AG08396 (cell line): ENCODE results near the gene SLC8A1.

Source experiments
- DNase-seq: peaks from one replicate; pipeline ENCODE4 v3.0.0; 2012; ENCODE audit warnings: low spot score, mixed read lengths

SLC8A1 gene

GRCh38 chr2:40193670-40194026 lies 258.2 kb downstream of the SLC8A1 start:
- DNase-seq: no peak

GRCh38 chr2:40192864-40193669 lies 258.8 kb downstream of the SLC8A1 start:
- no peak for DNase-seq

DNA sequence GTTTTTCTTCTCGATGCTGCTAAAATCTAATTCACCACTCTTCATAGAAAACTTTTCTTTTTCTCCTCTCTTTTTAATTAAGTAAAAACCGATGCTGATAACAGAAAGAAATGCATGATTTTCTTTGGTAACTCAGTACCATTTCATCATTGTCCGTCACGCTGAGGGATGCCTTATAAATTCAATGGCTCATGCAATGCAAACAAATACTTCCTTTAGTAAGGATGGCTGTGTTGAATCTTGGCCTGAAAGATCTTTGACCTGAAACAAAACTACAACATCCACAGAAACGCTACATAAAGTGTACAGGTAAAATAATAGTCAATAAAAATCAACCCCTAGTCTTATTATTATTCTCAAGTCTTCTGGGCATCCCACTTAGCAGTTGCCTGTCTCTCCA lies 261.4 kb downstream of the SLC8A1 start:
- DNase-seq: no peak

GRCh38 chr2:40189881-40190280 lies 262.0 kb downstream of the SLC8A1 start:
- no peak for DNase-seq

- no peak for DNase-seq
Observed at GRCh38 chr2:40187054-40187453, 264.8 kb downstream of the SLC8A1 start.

- no peak for DNase-seq
Observed at GRCh38 chr2:40184551-40184950, 267.3 kb downstream of the SLC8A1 start.

GRCh38 chr2:40181855-40182254 lies 270.0 kb downstream of the SLC8A1 start:
- no peak for DNase-seq

GRCh38 chr2:40179801-40180200 lies 272.1 kb downstream of the SLC8A1 start:
- DNase-seq: no peak

DNA sequence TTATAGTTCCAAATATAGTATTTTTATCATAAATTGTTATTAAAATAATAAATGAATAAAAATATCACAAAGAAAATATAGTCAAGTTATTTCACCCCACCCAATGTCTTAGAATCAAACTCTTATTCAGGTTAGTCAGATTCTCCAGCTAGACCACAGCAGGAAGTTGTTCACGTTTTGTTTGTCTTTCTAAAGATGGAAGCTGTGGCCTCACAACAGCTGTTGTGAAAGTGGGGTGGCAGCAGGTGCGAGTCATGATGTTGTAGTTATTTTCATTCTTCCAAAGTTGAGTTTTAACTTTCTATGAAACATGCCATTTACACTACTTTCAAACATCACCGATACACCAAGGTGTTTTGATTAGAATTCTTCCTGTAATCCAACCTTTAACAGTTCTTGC lies 272.9 kb downstream of the SLC8A1 start:
- peak; percentile 13 for DNase-seq

DNA sequence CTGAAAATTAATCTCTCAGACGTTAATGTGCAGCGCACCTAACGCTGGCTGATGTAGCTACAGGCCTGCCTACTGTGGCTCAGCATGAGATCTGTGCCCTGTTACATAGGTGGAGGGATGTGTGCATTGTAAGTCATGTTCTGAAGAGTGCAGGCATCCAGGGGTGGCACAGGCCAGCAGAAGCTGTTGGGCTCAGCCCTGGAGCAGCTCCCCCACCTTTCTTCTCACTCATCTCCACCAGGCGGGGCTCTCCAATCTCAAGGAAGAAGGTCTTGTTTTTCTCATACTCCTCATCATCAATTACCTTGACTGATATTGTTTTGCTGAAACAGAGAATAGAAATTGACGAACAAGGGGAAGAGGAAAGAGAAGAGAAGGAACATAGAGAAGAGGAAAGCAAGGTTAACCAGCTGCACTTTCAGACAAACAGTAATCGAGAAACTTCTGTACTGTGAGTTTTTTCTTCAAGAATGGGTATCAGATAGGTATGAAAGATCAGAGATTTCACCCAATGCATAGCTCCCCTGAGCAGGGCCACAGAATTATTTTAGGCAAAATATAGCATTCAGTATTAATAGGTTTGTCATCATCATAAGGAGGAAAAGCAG lies 273.6 kb downstream of the SLC8A1 start:
- DNase-seq: no peak

- no peak for DNase-seq
Observed at GRCh38 chr2:40177366-40177765, 274.5 kb downstream of the SLC8A1 start.

GRCh38 chr2:40173276-40173675 lies 278.6 kb downstream of the SLC8A1 start:
- no peak for DNase-seq

DNA sequence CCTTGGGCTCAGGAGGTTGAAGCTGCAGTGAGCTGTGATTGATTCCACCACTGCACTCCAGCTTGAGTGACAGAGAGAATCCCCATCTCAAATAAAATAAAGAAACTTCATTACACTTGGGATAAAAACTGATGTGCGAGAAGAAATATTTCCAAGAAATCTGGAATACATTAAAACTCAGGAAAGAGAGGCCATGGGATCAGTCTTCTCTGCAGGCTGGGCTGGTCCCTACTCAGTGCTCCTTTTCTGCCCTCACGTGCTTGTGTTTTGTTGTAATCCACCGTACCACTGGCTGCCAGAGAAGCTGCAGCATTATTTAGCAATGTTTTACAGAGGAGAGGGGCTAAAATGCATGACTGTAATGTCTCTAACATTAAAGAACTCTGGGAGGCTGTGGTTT lies 282.0 kb downstream of the SLC8A1 start:
- no peak for DNase-seq

DNA sequence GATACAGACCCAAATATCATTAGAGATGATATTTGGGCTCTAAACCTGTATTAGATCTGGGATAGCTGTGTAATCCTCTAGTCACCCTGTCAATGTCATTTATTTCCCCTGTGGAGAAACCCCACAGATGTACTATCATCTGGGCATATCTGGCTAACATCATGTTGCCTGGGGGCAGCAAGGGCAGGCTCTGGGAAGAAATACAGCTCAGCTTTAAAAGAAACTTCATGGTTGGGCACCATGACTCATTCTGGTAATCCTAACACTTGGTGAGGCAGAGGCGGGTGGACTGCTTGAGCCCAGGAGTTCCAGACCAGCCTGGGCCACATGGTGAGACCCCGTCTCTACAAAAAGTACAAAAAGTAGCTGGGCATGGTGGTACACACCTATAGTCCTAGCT lies 282.5 kb downstream of the SLC8A1 start:
- no peak for DNase-seq

DNA sequence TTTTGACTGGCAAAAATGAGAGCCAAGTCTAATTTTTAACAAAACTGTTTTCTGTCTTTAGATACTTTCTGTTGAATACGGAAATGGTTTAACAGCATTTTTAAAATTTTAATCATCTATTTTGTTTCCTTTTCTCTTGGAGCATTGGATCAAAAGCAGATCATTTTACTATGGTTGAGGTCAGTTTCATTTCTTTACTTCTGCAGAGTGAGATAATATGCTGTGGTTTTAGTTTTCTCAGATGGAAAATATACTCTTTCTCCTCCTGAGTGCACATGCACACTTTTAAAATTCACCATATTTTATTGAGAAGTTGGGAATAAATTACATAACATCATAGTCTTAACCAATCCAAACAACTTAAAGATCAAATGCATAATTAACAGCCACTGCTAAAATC lies 283.3 kb downstream of the SLC8A1 start:
- no peak for DNase-seq

DNA sequence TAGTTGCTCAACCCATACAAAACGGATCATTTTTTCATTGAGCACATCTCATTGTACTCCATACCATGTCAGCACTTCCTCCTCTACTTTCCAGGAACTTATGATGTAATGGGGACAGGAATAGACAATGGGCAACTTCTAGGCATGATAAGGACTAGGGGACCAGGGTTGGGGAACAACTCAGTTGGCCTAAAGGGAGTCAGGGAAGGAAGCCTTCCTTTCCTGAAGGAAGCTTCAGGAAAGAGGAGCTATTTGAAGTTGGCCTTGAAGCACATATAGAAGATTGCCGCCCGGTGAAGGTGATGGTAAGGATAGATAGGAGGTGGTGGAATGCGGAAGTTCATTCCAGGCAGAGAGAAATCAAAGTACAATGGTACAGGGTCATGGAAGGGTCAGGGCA lies 283.9 kb downstream of the SLC8A1 start:
- no peak for DNase-seq

DNA sequence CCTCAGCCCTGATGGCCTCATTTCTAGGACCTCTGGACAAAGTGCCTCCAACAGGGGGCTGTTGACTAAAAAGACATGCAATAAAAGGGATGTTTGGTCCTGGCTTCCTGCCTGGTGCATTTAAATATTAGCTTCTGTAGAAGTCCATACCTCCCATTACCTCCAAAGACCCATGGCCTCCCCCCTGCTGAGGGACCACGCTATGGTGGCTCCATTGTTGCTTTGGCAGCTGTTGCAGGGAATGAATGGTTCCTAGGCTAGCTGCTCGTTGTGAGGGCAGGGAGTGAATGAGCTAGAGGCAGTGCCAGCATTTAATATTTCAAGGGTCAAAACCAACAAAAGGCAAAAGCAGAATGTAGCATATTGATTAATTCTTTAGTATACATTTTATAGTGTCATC lies 285.9 kb downstream of the SLC8A1 start:
- no peak for DNase-seq

GRCh38 chr2:40165509-40165844 lies 286.4 kb downstream of the SLC8A1 start:
- peak; percentile 8 for DNase-seq

DNA sequence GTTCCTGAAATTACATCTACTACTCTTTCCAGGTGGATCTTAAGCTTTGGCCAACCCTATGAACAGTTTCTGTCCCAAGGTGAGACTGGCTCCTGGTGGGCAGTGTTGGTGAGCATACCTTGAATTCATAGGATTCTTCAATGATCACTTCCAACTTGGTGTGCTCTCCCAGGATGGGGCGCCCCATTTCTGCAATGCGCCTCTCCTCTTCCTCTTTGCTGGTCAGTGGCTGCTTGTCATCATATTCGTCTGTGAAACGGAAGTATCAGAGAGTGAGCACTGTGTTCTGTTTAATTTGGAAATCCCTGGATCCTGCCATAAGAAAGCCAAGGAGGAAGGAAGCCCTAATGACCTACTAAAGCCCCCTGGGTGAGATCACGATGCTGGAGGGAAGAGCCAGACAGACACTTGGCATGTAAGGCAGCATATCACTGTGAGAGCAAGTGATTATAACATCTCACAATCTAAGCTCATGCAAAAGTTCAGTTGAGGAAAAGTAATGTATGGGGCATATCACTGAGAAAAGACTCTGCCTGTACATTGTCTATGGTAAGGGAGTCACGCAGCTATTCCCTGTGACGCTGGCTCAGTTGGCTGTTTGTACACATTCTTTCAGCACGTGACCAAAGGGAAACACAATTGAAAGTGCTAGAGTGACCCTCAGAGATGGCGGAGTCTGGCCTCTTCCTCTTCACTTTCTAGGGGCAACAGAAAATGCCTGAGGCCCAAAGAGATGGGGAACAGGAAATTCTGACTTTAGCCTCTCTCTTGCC lies 287.0 kb downstream of the SLC8A1 start:
- DNase-seq: peak; percentile 8

DNA sequence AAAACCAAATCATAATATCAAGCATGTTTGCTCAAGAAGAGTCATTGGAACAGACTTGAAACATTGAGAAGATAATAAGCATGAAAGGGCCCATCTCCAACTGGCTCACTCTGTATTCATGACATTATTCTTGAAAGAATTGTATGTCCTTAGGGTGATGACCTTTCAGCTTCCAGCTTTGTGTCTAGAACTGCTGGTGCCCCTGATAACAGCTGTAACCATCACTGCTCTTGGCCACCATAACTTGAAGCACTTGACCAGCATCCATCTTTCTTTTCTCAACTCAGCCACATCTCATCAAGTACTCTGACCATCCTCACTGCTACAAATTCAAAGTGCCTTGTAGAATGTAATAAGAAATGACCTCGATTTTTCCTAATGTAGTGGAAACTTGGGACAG lies 289.9 kb downstream of the SLC8A1 start:
- no peak for DNase-seq

DNA sequence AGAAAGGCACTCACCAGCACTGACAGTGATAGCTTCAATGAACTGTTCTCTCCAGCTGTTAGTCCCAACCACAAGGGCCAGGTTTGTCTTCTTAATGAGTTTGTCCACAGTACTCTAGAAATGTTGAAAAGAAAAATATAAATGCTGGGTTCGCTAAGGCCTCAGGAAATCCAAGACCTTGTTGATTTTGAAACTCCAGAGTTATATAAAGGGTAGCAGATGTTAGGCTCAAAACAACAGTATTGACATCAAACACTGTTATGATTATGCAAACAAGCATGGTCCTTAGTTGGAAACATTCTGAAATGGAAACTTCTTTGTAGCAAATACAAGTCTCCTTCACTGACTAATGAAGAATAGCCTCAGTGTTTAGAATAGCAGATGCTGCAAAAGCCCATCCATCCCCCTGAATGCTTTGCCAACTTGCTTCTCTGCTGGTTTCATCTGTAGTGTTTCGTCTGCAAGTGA lies 291.1 kb downstream of the SLC8A1 start:
- no peak for DNase-seq

GRCh38 chr2:40159333-40159732 lies 292.6 kb downstream of the SLC8A1 start:
- DNase-seq: no peak

DNA sequence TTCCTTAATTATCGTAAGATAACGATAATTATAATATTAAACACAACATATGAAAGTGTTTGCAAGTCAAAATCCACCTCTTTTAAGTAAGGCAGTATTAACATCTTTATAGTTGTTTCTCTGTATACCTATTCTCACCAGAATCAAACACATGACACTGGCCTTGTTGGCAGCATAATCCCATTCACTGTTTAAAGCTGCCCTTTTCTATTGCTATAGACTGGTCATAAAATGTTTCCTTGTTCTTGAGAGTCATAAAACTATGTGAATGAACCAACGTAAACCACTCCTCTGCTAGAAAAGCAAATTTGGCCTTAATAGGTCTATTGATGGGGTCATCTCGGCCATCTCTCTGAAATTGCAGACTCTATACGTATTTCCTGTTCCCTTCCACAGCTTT lies 293.1 kb downstream of the SLC8A1 start:
- no peak for DNase-seq
